Loucy (cell line): ENCODE measurements around the gene MAPK8.

ENCODE experiments used
- CTCF ChIP-seq: fragments of 200-600 bp; sonication (generic); conservative IDR thresholded peaks from 2 replicates; pipeline ENCODE4 v1.5.1; 2014; ENCODE audit warnings: mild to moderate bottlenecking, antibody characterized with exemption, low read length
- EZH2phosphoT487 ChIP-seq: fragments of 200-600 bp; IDR thresholded peaks from 2 replicates; pipeline ENCODE4 v1.6.1; 2018; ENCODE audit warnings: antibody characterized with exemption, mild to moderate bottlenecking, moderate library complexity, borderline replicate concordance

- TF ChIP-seq CTCF (no peak), EZH2phosphoT487 (no peak)
These were observed 58.4 kb downstream of the MAPK8 start for GRCh38 chr10:48364659-48365405.
